GM19397 (cell line): ENCODE results near the gene PITPNC1.
"Not testable (repeated sequence)": the region's sequence is repeated elsewhere in the genome, so short reads cannot be mapped to it uniquely, and the experiment has no call there.

Source experiments
- ATAC-seq: cut with Tn5 transposase; IDR thresholded peaks from one replicate; pipeline ENCODE4 v1.9.1; 2021; ENCODE audit warnings: mild to moderate bottlenecking, moderate library complexity; ENCODE audit not compliant: unreplicated experiment

The PITPNC1 gene

DNA sequence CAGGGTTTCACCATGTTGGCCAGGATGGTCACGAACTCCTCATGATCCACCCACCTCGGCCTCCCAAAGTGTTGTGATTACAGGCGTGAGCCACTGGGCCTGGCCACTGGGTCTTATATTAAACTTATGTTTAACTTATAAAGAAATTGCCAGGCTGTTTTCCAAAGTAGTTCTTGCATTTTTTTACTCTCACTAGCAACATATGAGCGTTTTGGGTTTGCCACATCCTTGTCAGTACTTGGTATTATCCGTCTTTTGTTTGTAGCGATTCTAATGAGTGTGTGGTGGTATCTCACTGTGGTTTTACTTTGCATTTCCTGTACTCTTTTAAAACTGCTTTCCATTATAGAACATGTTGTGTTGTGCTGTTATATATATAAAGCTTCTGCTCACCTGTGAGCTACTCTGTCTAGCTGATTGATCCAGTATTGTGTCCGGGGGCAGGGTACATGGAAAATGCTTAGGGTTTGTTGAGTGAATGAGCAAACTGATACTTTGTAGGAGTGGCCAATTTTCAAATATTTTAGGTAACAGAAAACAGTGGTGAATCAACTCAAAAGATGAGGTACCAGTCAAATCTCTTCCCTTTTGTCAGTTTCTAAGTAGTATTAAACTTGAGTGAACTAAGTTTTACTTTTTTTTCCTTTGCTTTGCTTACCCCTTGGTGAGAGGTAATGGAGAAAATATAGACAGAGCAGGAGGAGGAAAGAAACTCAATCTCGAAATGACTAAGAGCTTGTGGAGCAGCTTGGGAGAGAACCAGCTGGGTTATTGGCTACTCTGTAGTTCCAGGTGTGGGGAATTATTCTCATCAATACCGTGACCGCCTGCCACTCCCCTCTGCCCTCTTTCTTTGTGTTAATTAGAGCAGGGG is 75.8 kb downstream of the PITPNC1 start:
- ATAC-seq = no peak

DNA sequence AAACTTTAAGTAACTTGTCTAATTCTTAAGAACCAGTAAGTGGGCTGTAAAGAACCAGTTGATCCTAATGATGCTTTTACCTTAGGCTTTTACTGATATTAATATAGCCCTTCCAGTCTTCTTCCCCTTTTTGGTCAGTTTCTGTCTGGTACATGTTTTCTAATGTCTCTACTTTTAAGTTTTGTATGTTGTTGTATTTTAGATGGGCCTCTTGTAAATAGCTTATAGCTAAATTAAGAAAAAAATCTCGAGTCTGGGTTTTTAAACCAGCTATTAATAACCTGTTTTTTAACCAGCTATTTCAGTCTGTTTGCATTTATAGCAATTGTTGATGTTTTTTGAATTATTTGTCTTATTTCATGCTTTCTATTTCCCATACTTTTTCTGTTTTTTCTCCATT is 79.0 kb downstream of the PITPNC1 start:
- ATAC-seq = no peak

DNA sequence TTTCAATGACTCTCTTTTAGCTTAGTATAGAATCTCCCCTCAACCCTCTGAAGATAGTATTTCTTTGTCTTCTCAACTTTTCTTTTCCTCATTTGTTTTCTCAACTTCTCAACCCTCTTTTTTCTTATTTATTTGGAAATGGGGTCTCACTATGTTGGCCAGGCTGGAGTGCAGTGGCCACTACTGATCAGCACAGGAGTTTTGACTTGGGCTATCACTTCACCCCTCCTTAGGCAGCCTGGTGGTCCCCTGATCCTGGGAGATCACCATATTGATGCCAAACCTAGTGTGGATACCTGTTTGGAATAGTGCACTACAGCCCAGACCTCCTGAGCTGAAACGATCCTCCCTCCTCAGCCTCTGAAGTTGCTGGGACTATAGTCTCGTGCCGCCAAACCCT is 79.8 kb downstream of the PITPNC1 start:
- ATAC-seq = no peak

- ATAC-seq = no peak
Observed at GRCh38 chr17:67458203-67458602, 81.1 kb downstream of the PITPNC1 start.

DNA sequence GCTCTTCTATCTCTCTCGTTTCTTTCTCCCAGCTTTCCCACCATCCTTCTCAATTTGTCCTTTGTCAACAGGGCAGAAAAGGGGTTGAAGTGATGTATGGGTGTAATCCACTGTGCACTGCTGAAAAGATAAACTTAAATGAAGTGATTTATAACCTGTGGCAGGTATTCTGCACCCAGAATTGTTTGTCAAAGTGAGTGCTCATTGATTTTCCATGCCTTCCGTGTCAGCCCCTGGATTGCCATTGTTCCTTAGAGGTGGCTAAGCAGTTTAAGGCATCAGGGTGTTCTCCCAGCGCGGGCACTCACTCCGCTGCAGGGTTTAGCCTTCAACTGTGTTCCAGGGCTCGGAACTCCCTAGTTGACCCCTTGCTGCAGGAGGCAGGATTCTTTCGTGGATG is 82.9 kb downstream of the PITPNC1 start:
- ATAC-seq = no peak

GRCh38 chr17:67461228-67461780 is 84.2 kb downstream of the PITPNC1 start:
- ATAC-seq = no peak

- ATAC-seq = no peak
Observed at GRCh38 chr17:67461876-67462275, 84.8 kb downstream of the PITPNC1 start.

- ATAC-seq = no peak
Observed at GRCh38 chr17:67466251-67466796, 89.2 kb downstream of the PITPNC1 start.

DNA sequence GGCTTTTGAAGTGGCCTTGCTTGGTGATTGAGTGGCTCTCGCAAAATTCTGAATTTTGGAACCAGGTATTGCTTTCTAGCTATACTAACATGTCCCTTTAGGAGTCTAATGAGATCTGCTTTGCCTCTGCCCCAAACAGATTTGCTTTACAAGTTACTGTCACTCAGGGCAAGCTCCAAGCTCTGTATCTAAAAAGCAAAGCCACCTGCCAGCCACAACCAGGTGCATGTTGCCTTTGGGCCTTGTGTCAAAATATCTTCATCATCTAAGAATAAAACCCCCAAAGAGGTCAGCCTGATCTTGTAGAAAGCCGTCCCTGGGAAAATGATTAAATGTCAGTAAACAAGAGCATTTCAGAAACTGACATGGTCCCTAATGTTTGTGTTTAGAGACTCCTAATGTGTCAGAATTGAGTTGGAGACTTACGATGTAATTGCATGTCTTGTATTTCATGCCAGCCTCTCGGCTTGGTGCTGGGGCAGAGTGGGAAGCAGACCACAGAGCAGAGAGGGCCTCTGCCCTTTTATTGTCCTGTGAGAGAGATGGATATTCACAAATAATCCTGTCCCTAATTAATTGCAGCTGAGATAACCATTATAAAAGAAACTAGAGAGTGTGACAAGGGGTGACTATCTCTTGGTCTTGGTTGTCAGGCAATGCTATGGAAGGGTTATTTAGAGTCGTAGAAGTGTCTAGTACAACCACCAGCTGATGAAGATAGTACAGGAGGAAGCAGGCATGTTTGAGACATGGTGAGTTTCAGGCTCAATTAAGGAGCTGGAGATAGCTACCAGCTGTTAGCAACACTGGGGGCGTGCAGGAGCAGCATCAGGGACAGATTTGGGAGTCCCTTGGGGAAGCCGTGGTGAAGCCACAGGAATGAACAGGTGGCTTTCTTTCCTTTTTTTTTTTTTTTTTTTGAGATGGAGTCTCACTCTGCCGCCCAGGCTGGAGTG is 90.7 kb downstream of the PITPNC1 start:
- no peak for ATAC-seq

- ATAC-seq = no peak
Observed at GRCh38 chr17:67469208-67469980, 92.3 kb downstream of the PITPNC1 start.

DNA sequence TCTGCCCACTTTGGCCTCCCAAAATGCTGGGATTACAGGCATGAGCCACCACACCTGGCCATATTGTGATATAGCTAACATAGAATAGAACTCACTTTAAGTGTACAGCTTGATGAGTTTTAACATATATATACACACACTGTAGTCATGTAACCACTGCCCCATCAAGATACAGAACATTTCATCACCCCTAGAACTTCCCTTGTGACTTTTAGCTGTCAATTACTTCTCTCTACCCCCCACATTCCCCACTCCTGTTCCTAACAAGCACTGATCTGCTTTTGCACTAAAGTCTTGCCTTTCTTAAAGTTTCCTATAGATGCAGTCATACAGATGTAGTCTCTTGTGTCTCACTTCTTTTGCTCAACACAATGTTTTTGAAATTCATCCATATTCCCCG is 93.1 kb downstream of the PITPNC1 start:
- ATAC-seq = no peak

- no peak for ATAC-seq
Observed at GRCh38 chr17:67471118-67471517, 94.0 kb downstream of the PITPNC1 start.

- ATAC-seq = not testable (repeated sequence)
Observed at GRCh38 chr17:67472606-67473005, 95.5 kb downstream of the PITPNC1 start.

GRCh38 chr17:67474081-67474661 is 97.1 kb downstream of the PITPNC1 start:
- no peak for ATAC-seq

- peak; percentile 69 for ATAC-seq
Observed at GRCh38 chr17:67475161-67475937, 98.3 kb downstream of the PITPNC1 start.

- no peak for ATAC-seq
Observed at GRCh38 chr17:67476787-67477335, 99.8 kb downstream of the PITPNC1 start.

- ATAC-seq = no peak
Observed at GRCh38 chr17:67477687-67478086, 100.6 kb downstream of the PITPNC1 start.

DNA sequence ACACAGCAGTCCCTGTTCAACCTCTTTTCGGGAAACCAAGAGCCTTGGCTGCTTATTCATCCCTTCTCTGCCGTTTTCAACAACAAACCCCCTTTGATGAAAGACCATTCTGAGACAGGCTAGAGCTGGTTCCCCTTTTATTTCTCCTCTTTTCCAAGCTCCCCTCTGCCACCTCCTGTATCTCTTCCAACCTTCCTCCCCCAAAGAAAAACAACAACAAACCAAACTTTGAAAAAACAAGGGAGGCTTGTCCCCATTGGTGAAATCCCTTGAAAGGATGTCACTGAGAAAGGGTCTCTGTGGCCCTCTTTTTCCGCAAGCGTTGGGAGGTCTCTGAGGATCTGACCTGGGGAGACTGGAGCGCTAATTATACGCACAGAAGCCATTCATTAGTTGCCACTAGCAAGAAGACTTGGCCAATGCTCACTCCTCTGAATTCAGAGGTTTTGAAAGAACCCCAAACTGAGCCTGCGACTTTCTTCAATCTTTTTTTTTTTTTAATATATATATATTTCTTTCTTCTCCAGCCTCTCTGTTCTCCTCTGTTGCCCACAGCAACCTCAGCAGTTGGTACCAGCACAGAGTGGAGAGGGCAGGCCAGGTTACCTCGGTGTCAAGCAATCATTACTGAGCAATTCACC is 101.4 kb downstream of the PITPNC1 start:
- ATAC-seq = no peak
